DMS79 treated with DMSO at 0.1 percent for 48 hours (cell line): ENCODE measurements around the gene IL13RA1.
"Not testable (repeated sequence)": the region's sequence is repeated elsewhere in the genome, so short reads cannot be mapped to it uniquely, and the experiment has no call there.

Experiments
- DNase-seq: peaks from one replicate; lab custom pipeline; 2025; lab: John Stamatoyannopoulos, UW

Gene IL13RA1

GRCh38 chrX:118729042-118729652, 1.7 kb downstream of the IL13RA1 start:
- DNase-seq, result no peak

DNA sequence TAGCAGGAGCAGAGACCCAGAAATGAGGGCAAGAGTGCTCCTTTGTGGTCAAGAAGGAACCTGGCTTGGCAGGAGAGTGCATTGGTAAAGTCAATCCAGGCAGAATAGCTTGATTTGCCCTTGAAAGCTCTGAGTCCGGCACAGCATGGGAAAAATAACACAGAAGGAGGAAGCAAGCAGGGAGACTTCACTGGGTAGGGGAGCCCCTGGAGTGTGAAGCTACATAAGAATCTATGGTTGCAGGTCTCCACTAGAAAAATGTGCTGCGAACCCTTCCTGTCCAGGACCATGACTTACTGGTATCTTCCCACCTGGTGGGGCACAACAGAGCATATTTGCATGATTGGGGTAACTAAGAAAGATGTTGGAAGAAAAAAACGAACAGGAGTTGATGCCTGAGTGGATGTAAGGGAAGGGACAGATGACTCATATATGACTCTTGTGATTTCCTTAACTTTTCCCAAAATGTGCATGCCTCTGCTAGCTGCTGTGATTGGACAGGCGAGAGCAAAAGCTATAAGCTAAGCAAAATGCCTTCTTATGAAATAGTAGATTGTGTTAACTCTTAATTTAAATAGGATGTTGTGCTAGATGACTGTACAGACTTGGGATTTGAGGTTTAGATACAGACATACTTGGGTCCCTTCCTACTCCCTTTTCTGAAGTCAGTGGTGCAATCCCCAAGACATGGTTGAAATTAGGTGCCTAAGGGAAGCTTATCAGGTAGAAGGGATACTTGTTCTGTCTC, 3.3 kb downstream of the IL13RA1 start:
- DNase-seq, result no peak

GRCh38 chrX:118732551-118732950, 5.1 kb downstream of the IL13RA1 start:
- not testable (repeated sequence) for DNase-seq

GRCh38 chrX:118734909-118735308, 7.5 kb downstream of the IL13RA1 start:
- no peak for DNase-seq

DNA sequence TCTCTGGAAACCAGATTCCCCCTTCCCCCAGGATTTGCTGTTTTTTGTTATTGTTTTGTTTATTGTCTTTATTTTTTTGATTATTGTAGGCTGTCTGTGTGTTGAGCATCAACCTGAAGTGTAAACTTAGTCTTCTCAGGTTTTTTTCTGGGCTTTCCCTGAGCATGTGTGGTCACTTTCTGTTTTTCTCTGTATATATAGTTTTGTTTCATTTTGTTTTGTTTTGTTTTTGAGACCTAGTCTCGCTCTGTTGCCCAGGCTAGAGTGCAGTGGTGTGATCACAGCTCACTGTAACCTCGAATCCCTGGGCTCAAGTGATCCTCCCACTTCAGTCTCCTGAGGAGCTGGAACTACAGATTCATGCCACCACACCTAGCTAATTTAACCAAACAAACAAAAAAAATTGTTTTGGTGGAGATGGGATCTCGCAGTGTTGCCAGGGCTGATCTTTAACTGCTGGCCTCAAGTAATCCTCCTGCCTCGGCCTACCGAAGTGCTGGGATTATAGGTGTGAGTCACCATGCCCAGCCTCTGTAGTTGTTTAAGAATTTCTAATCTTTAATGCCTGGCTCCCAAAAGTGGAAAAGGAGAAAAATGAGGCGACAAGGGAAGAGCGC, 9.1 kb downstream of the IL13RA1 start:
- no peak for DNase-seq

- DNase-seq, result no peak
These were observed 12.2 kb downstream of the IL13RA1 start for GRCh38 chrX:118739577-118739976.

GRCh38 chrX:118740276-118740889, 13.0 kb downstream of the IL13RA1 start:
- no peak for DNase-seq

- no peak for DNase-seq
These were observed 14.8 kb downstream of the IL13RA1 start for GRCh38 chrX:118742176-118742575.

- DNase-seq, result no peak
These were observed 18.2 kb downstream of the IL13RA1 start for GRCh38 chrX:118745570-118745969.

- DNase-seq, result no peak
These were observed 24.8 kb downstream of the IL13RA1 start for GRCh38 chrX:118751950-118752783.

DNA sequence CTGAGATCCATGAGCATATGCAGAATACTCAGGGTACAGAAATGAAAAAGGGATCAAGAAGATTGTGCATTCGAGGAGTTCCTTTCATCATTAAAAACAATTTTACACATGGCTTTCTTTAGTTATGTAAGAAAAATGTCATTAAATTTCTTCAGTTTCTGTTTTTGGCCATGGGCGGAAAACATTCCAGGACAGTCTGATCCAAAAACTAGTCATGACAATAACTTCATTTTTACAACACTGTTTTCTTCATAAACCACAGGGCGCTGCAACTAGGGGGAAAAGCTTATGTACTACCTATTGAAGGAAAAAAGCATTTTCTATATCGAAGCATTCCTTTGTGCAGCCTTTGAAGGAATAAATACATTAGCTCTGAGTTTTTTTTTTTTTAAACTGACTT, 28.2 kb downstream of the IL13RA1 start:
- DNase-seq, result no peak

GRCh38 chrX:118756101-118756500, 28.7 kb downstream of the IL13RA1 start:
- no peak for DNase-seq

GRCh38 chrX:118758511-118758910, 31.1 kb downstream of the IL13RA1 start:
- DNase-seq, result no peak

GRCh38 chrX:118760025-118760424, 32.6 kb downstream of the IL13RA1 start:
- DNase-seq, result no peak

GRCh38 chrX:118761939-118762707, 34.7 kb downstream of the IL13RA1 start:
- no peak for DNase-seq

DNA sequence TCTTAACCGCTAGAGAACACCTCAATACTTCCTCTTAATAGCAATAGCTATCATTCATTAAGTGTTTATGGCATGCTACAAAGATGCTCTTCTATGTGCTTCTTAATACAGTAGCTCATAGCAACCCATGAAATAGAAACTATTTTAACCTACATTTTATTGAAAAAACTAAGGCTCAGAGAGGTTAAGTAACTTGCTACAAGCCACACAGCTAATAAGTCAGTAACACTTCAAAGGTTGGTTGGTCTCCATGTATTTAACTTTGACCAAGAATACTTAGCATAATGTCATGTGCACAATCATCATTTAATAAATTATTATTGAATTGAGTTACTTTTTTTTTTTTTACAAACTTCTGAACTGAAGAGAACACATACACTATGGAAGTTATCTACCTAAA, 36.1 kb downstream of the IL13RA1 start:
- no peak for DNase-seq

GRCh38 chrX:118764122-118764521, 36.7 kb downstream of the IL13RA1 start:
- DNase-seq, result no peak

- DNase-seq, result no peak
These were observed 42.8 kb downstream of the IL13RA1 start for GRCh38 chrX:118770133-118770760.

- DNase-seq, result no peak
These were observed 44.6 kb downstream of the IL13RA1 start for GRCh38 chrX:118772051-118772450.

DNA sequence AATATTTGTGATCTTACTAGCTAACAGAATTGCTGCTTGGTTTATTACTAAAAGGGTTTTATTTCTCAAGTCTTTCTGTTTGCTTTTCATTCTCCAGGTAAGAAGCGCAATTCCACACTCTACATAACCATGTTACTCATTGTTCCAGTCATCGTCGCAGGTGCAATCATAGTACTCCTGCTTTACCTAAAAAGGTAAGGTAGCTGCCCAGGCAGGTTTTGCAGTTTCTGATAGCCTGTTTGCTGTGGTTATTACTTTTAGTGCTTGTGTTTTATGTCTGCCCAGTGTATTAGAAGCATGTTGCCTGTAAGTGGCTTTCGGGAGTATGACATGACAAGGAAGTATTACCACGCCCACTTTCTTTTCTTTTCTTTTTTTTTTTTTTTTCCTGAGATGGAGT, 46.4 kb downstream of the IL13RA1 start:
- DNase-seq, result peak; percentile 9

DNA sequence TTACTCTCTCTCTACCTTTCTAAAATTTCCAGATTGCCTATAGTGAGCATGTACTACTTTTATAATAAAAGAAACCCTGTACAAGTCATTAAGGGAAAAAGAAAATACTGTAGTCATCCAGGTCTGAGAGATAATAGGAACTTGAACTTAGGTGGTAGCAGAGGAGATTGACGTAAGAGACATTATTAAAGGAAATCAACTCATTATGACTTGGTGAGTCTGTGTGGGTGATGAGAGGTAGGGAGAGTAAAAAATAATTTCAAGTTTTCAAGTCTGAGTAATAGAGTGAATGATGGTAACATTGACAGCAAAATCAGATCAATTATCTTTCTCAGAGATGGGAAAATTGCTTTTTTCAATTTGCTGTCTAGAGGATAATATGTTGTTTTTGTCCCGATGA, 52.2 kb downstream of the IL13RA1 start:
- no peak for DNase-seq
